Stimulated activated naive CD4-positive, alpha-beta T cell (primary cell): ENCODE measurements around the gene IAH1.

Experiments
- DNase-seq, 6 experiments: peaks; one replicate each; lab custom pipeline; 2025; lab: John Stamatoyannopoulos, UW

Gene IAH1

GRCh38 chr2:9527995-9528787 lies 53.8 kb downstream of the IAH1 start:
- no peak for DNase-seq

GRCh38 chr2:9532421-9532820 lies 58.1 kb downstream of the IAH1 start:
- no peak for DNase-seq

GRCh38 chr2:9533663-9534062 lies 59.3 kb downstream of the IAH1 start:
- no peak for DNase-seq

GRCh38 chr2:9535177-9535576 lies 60.8 kb downstream of the IAH1 start:
- DNase-seq, result no peak

- DNase-seq, result no peak
Observed at GRCh38 chr2:9536504-9536903, 62.2 kb downstream of the IAH1 start.

GRCh38 chr2:9538000-9538507 lies 63.7 kb downstream of the IAH1 start:
- no peak for DNase-seq
